SK-N-SH (cell line): ENCODE measurements around the gene CELA3A. TPM values are rescaled to one million over a fixed set of nuclear protein-coding genes. Genes with fewer than 3 reads are reported as not detected.

Source experiments
- CTCF ChIA-PET: fragments of 300-600, 350-600 bp; formaldehyde crosslinking; extraction: SDS; loops from one replicate; lab custom pipeline; 2021; lab: Yijun Ruan, JAX
- POLR2A ChIA-PET: fragments of 350-600 bp; sonication (Branson Sonifier 250); formaldehyde crosslinking; extraction: SDS; loops from one replicate; lab custom pipeline; 2020; ENCODE audit warnings: antibody characterized with exemption, inconsistent platforms; lab: Yijun Ruan, JAX
- DNase-seq: peaks from one replicate; pipeline ENCODE4 v3.0.0; 2012
- H2AFZ ChIP-seq: fragments of 200-600 bp; sonication (generic); 2 replicates; pipeline ENCODE4 v1.8.1; 2016; ENCODE audit warnings: antibody characterized with exemption, mild to moderate bottlenecking, low read depth
- H3F3A ChIP-seq: fragments of 200-600 bp; sonication (generic); replicated peaks from 2 replicates; pipeline ENCODE3; 2016; ENCODE audit warnings: antibody characterized with exemption, mild to moderate bottlenecking; ENCODE audit not compliant: insufficient read depth
- H3K27ac ChIP-seq, 2 experiments: fragments of 200-500 bp in 1 of 2; fragments of 200-600 bp in 1 of 2; sonication (Bioruptor generic) in 1 of 2; sonication (generic), shearing (Covaris generic) in 1 of 2; 2 replicates each; pipeline versions ENCODE4 v1.5.1 to v1.6.1; 2014 to 2016; ENCODE audit warnings: low read depth in 2 of 2, inconsistent platforms in 1 of 2, low read length in 1 of 2, mild to moderate bottlenecking in 1 of 2, mixed read lengths in 1 of 2
- H3K27me3 ChIP-seq: fragments of 200-600 bp; sonication (generic), shearing (Covaris generic); 2 replicates; pipeline ENCODE4 v1.6.1; 2016; ENCODE audit warnings: mixed run types; ENCODE audit not compliant: insufficient read depth
- H3K36me3 ChIP-seq, 2 experiments: fragments of 200-500 bp in 1 of 2; fragments of 200-600 bp in 1 of 2; sonication (Bioruptor generic) in 1 of 2; sonication (generic) in 1 of 2; replicated peaks in 1 of 2; 2 replicates each; pipeline versions ENCODE3 to v1.5.1; 2014 to 2016; ENCODE audit warnings: low read length in 1 of 2, mild to moderate bottlenecking in 1 of 2; ENCODE audit not compliant: insufficient read depth in 2 of 2, control insufficient read depth in 1 of 2
- H3K4me1 ChIP-seq, 2 experiments: fragments of 200-500 bp in 1 of 2; fragments of 200-600 bp in 1 of 2; sonication (Bioruptor generic) in 1 of 2; sonication (generic), shearing (Covaris generic) in 1 of 2; 2 replicates each; pipeline versions ENCODE4 v1.5.1 to v1.6.1; 2014 to 2016; ENCODE audit warnings: low read depth in 1 of 2, low read length in 1 of 2, mixed run types in 1 of 2; ENCODE audit not compliant: insufficient read depth in 2 of 2, control insufficient read depth in 1 of 2
- H3K4me2 ChIP-seq: fragments of 200-600 bp; sonication (generic), shearing (Covaris generic); 2 replicates; pipeline ENCODE4 v1.6.1; 2017; ENCODE audit warnings: mixed run types
- H3K4me3 ChIP-seq, 2 experiments: fragments of 200-500 bp in 1 of 2; fragments of 200-600 bp in 1 of 2; sonication (Bioruptor generic) in 1 of 2; sonication (generic), shearing (Covaris generic) in 1 of 2; 2 replicates each; pipeline versions ENCODE4 v1.5.1 to v1.8.1; 2014 to 2016; ENCODE audit warnings: low read depth in 2 of 2, inconsistent platforms in 1 of 2, low read length in 1 of 2, mild to moderate bottlenecking in 1 of 2, mixed read lengths in 1 of 2, moderate library complexity in 1 of 2
- H3K79me2 ChIP-seq: fragments of 200-600 bp; sonication (generic); 2 replicates; pipeline ENCODE4 v1.8.1; 2017; ENCODE audit warnings: mild to moderate bottlenecking; ENCODE audit not compliant: insufficient read depth
- H3K9ac ChIP-seq: fragments of 200-600 bp; sonication (generic); 2 replicates; pipeline ENCODE4 v1.6.1; 2017; ENCODE audit warnings: mixed run types
- H3K9me2 ChIP-seq: fragments of 200-600 bp; sonication (generic); 2 replicates; pipeline ENCODE4 v1.6.1; 2017; ENCODE audit warnings: mixed run types
- H3K9me3 ChIP-seq: fragments of 200-600 bp; sonication (generic); 2 replicates; pipeline ENCODE4 v1.6.1; 2017; ENCODE audit warnings: mixed run types, mild to moderate bottlenecking, moderate library complexity
- H4K20me1 ChIP-seq: fragments of 200-600 bp; sonication (generic); 2 replicates; pipeline ENCODE4 v1.6.1; 2017; ENCODE audit warnings: mild to moderate bottlenecking, mixed run types; ENCODE audit not compliant: insufficient read depth
- CHD2 ChIP-seq: fragments of 150-350 bp; IDR thresholded peaks from 2 replicates; pipeline ENCODE4 v1.6.1; 2018; ENCODE audit warnings: low read length; ENCODE audit not compliant: partially characterized antibody
- EZH2phosphoT487 ChIP-seq: fragments of 200-600 bp; sonication (generic); IDR thresholded peaks from 2 replicates; pipeline ENCODE4 v1.6.1; 2017; ENCODE audit warnings: low read depth, mixed run types, mild to moderate bottlenecking, antibody characterized with exemption, moderate library complexity, borderline replicate concordance
- FOXM1 ChIP-seq: IDR thresholded peaks from 2 replicates; pipeline ENCODE4 v1.4.0; 2012; ENCODE audit warnings: low read depth, mild to moderate bottlenecking
- GABPA ChIP-seq: IDR thresholded peaks from 2 replicates; pipeline ENCODE4 v1.4.0; 2012; ENCODE audit warnings: low read depth, mild to moderate bottlenecking
- MEF2A ChIP-seq: IDR thresholded peaks from 2 replicates; pipeline ENCODE4 v1.4.0; 2012; ENCODE audit warnings: low read depth, borderline replicate concordance
- NFIC ChIP-seq: IDR thresholded peaks from 2 replicates; pipeline ENCODE4 v1.4.0; 2012; ENCODE audit warnings: borderline replicate concordance
- RAD21 ChIP-seq: IDR thresholded peaks from 2 replicates; pipeline ENCODE4 v1.6.1; 2012; ENCODE audit warnings: mild to moderate bottlenecking, low read length
- REST ChIP-seq: IDR thresholded peaks from 2 replicates; pipeline ENCODE4 v1.6.1; 2012; ENCODE audit warnings: mild to moderate bottlenecking, low read depth, low read length, moderate library complexity
- RFX5 ChIP-seq: IDR thresholded peaks from 2 replicates; pipeline ENCODE4 v1.6.1; 2012; ENCODE audit warnings: mild to moderate bottlenecking, improper control_type of control experiment, low read length
- SMC3 ChIP-seq: IDR thresholded peaks from 2 replicates; pipeline ENCODE4 v1.6.1; 2012; ENCODE audit warnings: low read depth, low read length, improper control_type of control experiment
- TCF12 ChIP-seq: IDR thresholded peaks from 2 replicates; pipeline ENCODE4 v1.4.0; 2012
- TEAD4 ChIP-seq: IDR thresholded peaks from 2 replicates; pipeline ENCODE4 v1.4.0; 2012; ENCODE audit warnings: mild to moderate bottlenecking, borderline replicate concordance; ENCODE audit not compliant: insufficient read depth
- YY1 ChIP-seq: IDR thresholded peaks from 2 replicates; pipeline ENCODE4 v1.4.0; 2012; ENCODE audit warnings: low read depth, mild to moderate bottlenecking
- WGBS: methylation state at CpG from one replicate; pipeline ENCODE4 v1.1.6; 2017; ENCODE audit warnings: low lambda C conversion rate; 5-methylcytosine and 5-hydroxymethylcytosine counted together
- polyA plus RNA-seq, 3 experiments: library from polyadenylated mRNA; depleted of rRNA; stranded (reverse); fragments of >200 nt; gene quantifications; 2 replicates each; pipeline ENCODE4 v1.2.3, GENCODE V29; 2012
- TF ChIP-seq, protein P1 (sequence below): fragments of 200-600 bp; sonication (generic); IDR thresholded peaks from 2 replicates; pipeline ENCODE4 v1.6.1; 2017; ENCODE audit warnings: antibody characterized with exemption, mild to moderate bottlenecking, moderate library complexity
- TF ChIP-seq, protein P2 (sequence below): IDR thresholded peaks from 2 replicates; pipeline ENCODE4 v1.4.0; 2012; ENCODE audit warnings: low read depth, borderline replicate concordance
- TF ChIP-seq, protein P3 (sequence below): IDR thresholded peaks from 2 replicates; pipeline ENCODE4; 2012

Gene CELA3A
- polyA plus RNA-seq, 1 of the 3 experiments (the other 2 are of a cell fraction), result not detected

DNA sequence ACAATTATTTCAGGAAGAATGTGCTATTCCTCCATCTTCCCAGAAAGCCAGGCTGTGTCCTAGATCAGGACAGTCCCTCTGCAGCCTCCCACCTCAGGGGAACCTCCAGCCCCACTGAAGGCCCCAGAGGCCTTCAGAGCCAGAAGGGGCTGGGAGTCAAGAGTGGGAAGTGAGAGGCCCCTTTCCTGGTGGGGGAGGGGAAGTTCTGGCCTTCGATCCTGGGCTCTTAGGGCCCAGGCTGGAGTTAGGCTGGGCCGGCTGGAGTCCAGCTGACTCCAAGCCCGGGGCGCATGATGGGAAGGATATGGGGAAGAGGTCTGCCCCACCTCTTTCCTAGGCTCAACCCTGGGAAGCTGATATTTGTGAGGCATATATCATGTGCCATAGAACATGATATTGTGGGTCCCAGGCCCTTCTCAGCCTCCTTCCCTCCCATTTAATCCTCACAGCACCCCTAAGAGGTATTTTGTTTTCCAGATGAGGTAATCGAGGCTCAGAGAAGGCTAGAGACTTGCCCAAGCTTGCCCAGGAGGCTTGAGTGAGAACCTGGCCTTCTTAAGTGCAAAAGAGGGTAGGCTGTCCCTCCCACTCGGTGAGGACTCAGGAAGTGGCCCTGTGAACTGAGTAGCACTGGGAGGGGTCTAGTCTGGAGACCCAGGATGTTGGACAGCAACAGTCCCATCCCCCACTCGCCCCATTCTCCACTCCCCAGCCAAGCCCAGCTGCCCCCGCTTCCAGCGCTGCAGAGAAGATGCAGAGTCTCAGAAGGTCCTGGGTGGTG, 45.8 kb upstream of the CELA3A start:
- TF ChIP-seq RAD21 (no peak), REST (peak; percentile 42; the same call in 1 of the 2 replicates)
- POLR2A ChIA-PET, result no interaction called here

DNA sequence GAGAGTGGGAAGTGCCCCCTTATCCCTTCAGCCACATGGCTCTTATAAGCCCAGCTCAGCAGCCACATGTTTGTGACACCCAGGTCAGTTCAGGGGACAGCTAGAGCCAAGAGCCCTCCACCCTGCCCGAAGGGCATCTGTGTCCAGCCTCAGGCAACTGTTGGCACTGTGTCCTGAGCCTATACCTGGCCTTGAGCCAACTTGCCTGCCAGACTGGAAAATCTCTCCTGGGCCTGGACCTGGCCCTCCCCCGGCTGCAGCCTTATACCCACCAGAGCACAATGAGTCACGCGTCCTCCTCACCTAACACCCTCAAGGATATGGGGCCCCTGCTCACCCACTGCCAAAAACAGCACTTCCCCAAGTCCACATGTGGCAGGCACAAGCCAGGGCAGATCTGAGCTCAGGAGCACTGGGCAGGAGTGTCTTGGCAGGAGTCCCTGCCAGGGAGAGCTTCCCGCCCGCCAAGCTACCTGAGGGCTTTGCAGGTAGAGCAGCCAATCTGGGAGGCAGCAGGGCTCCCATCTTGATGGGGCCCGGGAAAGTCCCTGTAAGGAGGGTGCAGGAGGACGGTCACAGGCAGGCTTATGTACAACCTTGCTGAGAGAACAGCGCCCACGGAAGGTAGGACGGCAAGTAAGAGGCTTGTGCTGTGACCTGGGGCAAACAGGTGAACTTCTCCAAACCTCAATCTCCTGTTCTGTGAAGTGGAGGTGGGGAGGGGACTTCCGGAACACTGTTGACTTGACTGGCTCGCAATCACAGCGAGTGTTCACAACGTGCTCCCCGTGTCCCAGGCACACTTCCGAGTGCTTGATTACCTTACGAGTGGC, 44.5 kb upstream of the CELA3A start:
- Histone ChIP-seq H3K4me2 (0 out of 2 replicates have a peak overlapping the region, but pooled peaks have one; percentile 39), H4K20me1 (no peaks in the 10 kb centered on the region), H3K4me1 (peaks cover 15 to 21% of the 10 kb centered on the region in 2 experiments; a peak in 3 of 4 replicates), H3K79me2 (no peaks in the 10 kb centered on the region), H3K27me3 (no peaks in the 10 kb centered on the region), H2AFZ (no peak overlapping the region), H3K36me3 (no peaks in the 10 kb centered on the region), H3F3A (no peaks in the 10 kb centered on the region), H3K27ac (no peak overlapping the region), H3K9me2 (no peaks in the 10 kb centered on the region), H3K9ac (no peak overlapping the region), H3K9me3 (no peaks in the 10 kb centered on the region), H3K4me3 (no peak overlapping the region)
- DNase-seq, result peak; percentile 61
- 72% methylated on average over 13 of the region's 18 CpGs for WGBS
- ChIA-PET POLR2A (no interaction called here), CTCF (interaction anchor here (0.9 to 1.9 kb wide), 3 partner anchors 17 to 460 kb away, joined by 3 to 6 read pairs (median 3); no protein-coding TSS in a partner anchor)
- no peak for TF ChIP-seq EZH2phosphoT487
- TF ChIP-seq GABPA, result no peak
- TF ChIP-seq, protein P1, sequence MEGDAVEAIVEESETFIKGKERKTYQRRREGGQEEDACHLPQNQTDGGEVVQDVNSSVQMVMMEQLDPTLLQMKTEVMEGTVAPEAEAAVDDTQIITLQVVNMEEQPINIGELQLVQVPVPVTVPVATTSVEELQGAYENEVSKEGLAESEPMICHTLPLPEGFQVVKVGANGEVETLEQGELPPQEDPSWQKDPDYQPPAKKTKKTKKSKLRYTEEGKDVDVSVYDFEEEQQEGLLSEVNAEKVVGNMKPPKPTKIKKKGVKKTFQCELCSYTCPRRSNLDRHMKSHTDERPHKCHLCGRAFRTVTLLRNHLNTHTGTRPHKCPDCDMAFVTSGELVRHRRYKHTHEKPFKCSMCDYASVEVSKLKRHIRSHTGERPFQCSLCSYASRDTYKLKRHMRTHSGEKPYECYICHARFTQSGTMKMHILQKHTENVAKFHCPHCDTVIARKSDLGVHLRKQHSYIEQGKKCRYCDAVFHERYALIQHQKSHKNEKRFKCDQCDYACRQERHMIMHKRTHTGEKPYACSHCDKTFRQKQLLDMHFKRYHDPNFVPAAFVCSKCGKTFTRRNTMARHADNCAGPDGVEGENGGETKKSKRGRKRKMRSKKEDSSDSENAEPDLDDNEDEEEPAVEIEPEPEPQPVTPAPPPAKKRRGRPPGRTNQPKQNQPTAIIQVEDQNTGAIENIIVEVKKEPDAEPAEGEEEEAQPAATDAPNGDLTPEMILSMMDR, result no peak
- TF ChIP-seq CHD2, result no peak
- no peak for TF ChIP-seq RFX5
- no peak for TF ChIP-seq YY1
- peak; percentile 93 for TF ChIP-seq NFIC
- TF ChIP-seq FOXM1, result no peak
- TF ChIP-seq, protein P2, sequence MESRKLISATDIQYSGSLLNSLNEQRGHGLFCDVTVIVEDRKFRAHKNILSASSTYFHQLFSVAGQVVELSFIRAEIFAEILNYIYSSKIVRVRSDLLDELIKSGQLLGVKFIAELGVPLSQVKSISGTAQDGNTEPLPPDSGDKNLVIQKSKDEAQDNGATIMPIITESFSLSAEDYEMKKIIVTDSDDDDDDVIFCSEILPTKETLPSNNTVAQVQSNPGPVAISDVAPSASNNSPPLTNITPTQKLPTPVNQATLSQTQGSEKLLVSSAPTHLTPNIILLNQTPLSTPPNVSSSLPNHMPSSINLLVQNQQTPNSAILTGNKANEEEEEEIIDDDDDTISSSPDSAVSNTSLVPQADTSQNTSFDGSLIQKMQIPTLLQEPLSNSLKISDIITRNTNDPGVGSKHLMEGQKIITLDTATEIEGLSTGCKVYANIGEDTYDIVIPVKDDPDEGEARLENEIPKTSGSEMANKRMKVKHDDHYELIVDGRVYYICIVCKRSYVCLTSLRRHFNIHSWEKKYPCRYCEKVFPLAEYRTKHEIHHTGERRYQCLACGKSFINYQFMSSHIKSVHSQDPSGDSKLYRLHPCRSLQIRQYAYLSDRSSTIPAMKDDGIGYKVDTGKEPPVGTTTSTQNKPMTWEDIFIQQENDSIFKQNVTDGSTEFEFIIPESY, result no peak
- no peak for TF ChIP-seq TEAD4
- no peak for TF ChIP-seq SMC3
- peak; percentile 73 for TF ChIP-seq TCF12
- TF ChIP-seq, protein P3, sequence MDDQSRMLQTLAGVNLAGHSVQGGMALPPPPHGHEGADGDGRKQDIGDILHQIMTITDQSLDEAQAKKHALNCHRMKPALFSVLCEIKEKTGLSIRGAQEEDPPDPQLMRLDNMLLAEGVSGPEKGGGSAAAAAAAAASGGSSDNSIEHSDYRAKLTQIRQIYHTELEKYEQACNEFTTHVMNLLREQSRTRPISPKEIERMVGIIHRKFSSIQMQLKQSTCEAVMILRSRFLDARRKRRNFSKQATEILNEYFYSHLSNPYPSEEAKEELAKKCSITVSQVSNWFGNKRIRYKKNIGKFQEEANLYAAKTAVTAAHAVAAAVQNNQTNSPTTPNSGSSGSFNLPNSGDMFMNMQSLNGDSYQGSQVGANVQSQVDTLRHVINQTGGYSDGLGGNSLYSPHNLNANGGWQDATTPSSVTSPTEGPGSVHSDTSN, result peak; percentile 36; the same call in 1 of the 2 replicates
- no peak for TF ChIP-seq MEF2A

More for the DNA sequence above, 45.8 kb upstream of the CELA3A start:
- no peaks in the 10 kb centered on the region for H4K20me1 ChIP-seq
- 80% methylated on average over 2 of the region's 9 CpGs for WGBS
- H3K36me3 ChIP-seq, result no peaks in the 10 kb centered on the region
- peaks cover 12 to 15% of the 10 kb centered on the region in 2 experiments; a peak in 3 of 4 replicates for H3K4me1 ChIP-seq
- DNase-seq, result no peak
- H3K79me2 ChIP-seq, result no peaks in the 10 kb centered on the region
- H3K9ac ChIP-seq, result no peak overlapping the region
- H2AFZ ChIP-seq, result no peak overlapping the region
- H3K27me3 ChIP-seq, result no peaks in the 10 kb centered on the region
- no peaks in the 10 kb centered on the region for H3K9me2 ChIP-seq
- no peaks in the 10 kb centered on the region for H3F3A ChIP-seq
- no peak overlapping the region for H3K4me2 ChIP-seq
- no peak overlapping the region for H3K27ac ChIP-seq
- CTCF ChIA-PET, result interaction anchor here (0.9 to 1.9 kb wide), 5 partner anchors 8 to 461 kb away, joined by 3 to 7 read pairs (median 3); no protein-coding TSS in a partner anchor
- H3K4me3 ChIP-seq, result no peak overlapping the region
- H3K9me3 ChIP-seq, result no peaks in the 10 kb centered on the region
